ENCODE measurements around the gene SFRP5.

The SFRP5 gene

GRCh38 chr10:97800474-97800873, 28.7 kb upstream of the SFRP5 start:
- Histone ChIP-seq H2AFZ (ENCODE audit: low read length) (no peak overlapping the region), H3K9ac (ENCODE audit: low read length) (no peak overlapping the region), H3K9me2 (ENCODE audit: low read depth, low read length) (no peaks in the 10 kb centered on the region), H3K27me3 (ENCODE audit: insufficient read depth, low read length) (no peaks in the 10 kb centered on the region), H3K9me3 (ENCODE audit: low read length) (no peaks in the 10 kb centered on the region), H3F3A (ENCODE audit: insufficient read depth, low read length) (no peaks in the 10 kb centered on the region), H3K27ac (ENCODE audit: low read depth, low read length, poor library complexity, severe bottlenecking) (no peak overlapping the region), H3K4me2 (ENCODE audit: low read length) (no peak overlapping the region), H3K36me3 (ENCODE audit: insufficient read depth, low read length) (no peaks in the 10 kb centered on the region; the same call in 1 of the 2 replicates), H3K79me2 (ENCODE audit: insufficient read depth, low read length) (no peaks in the 10 kb centered on the region), H3K4me1 (ENCODE audit: insufficient read depth, low read length, severe bottlenecking) (no peaks in the 10 kb centered on the region), H4K20me1 (ENCODE audit: insufficient read depth, low read length) (no peaks in the 10 kb centered on the region), H3K4me3 (ENCODE audit: low read depth, low read length, poor library complexity, severe bottlenecking) (no peak overlapping the region)
- TF ChIP-seq CTCF (IDR thresholded peaks at IDR 0.05; ENCODE audit: low read length) (no peak), EZH2 (IDR thresholded peaks at IDR 0.05; ENCODE audit: borderline replicate concordance, low read length) (no peak)

GRCh38 chr10:97798958-97799610, 27.3 kb upstream of the SFRP5 start:
- Histone ChIP-seq H3K36me3 (ENCODE audit: insufficient read depth, low read length) (no peaks in the 10 kb centered on the region; the same call in 1 of the 2 replicates), H3K9ac (ENCODE audit: low read length) (no peak overlapping the region), H3K27ac (ENCODE audit: low read depth, low read length, poor library complexity, severe bottlenecking) (no peak overlapping the region), H3K9me2 (ENCODE audit: low read depth, low read length) (no peaks in the 10 kb centered on the region), H3K79me2 (ENCODE audit: insufficient read depth, low read length) (no peaks in the 10 kb centered on the region), H3F3A (ENCODE audit: insufficient read depth, low read length) (no peaks in the 10 kb centered on the region), H3K9me3 (ENCODE audit: low read length) (no peaks in the 10 kb centered on the region), H3K27me3 (ENCODE audit: insufficient read depth, low read length) (no peaks in the 10 kb centered on the region), H3K4me2 (ENCODE audit: low read length) (no peak overlapping the region), H3K4me3 (ENCODE audit: low read depth, low read length, poor library complexity, severe bottlenecking) (no peak overlapping the region), H2AFZ (ENCODE audit: low read length) (no peak overlapping the region), H3K4me1 (ENCODE audit: insufficient read depth, low read length, severe bottlenecking) (no peaks in the 10 kb centered on the region), H4K20me1 (ENCODE audit: insufficient read depth, low read length) (no peaks in the 10 kb centered on the region)
- TF ChIP-seq CTCF (IDR thresholded peaks at IDR 0.05; ENCODE audit: low read length) (no peak), EZH2 (IDR thresholded peaks at IDR 0.05; ENCODE audit: borderline replicate concordance, low read length) (no peak)

- Histone ChIP-seq H3K4me2 (ENCODE audit: low read length) (no peak overlapping the region), H4K20me1 (ENCODE audit: insufficient read depth, low read length) (no peaks in the 10 kb centered on the region), H3K9ac (ENCODE audit: low read length) (no peak overlapping the region), H3K27ac (ENCODE audit: low read depth, low read length, poor library complexity, severe bottlenecking) (no peak overlapping the region), H3K36me3 (ENCODE audit: insufficient read depth, low read length) (no peaks in the 10 kb centered on the region; the same call in 1 of the 2 replicates), H3K4me1 (ENCODE audit: insufficient read depth, low read length, severe bottlenecking) (no peaks in the 10 kb centered on the region), H3K79me2 (ENCODE audit: insufficient read depth, low read length) (no peaks in the 10 kb centered on the region), H3K9me3 (ENCODE audit: low read length) (no peaks in the 10 kb centered on the region), H3K9me2 (ENCODE audit: low read depth, low read length) (no peaks in the 10 kb centered on the region), H3K4me3 (ENCODE audit: low read depth, low read length, poor library complexity, severe bottlenecking) (no peak overlapping the region), H2AFZ (ENCODE audit: low read length) (no peak overlapping the region), H3F3A (ENCODE audit: insufficient read depth, low read length) (no peaks in the 10 kb centered on the region), H3K27me3 (ENCODE audit: insufficient read depth, low read length) (no peaks in the 10 kb centered on the region)
- TF ChIP-seq EZH2 (IDR thresholded peaks at IDR 0.05; ENCODE audit: borderline replicate concordance, low read length), result no peak
- no peak for TF ChIP-seq CTCF (IDR thresholded peaks at IDR 0.05; ENCODE audit: low read length)
Measured at GRCh38 chr10:97796651-97797050, 24.9 kb upstream of the SFRP5 start.
